Prostate gland (tissue), 2 donors: ENCODE measurements around the gene PDE4D. TPM values are rescaled to one million over a fixed set of nuclear protein-coding genes. Genes with fewer than 3 reads are reported as not detected.

ENCODE experiments used
- DNase-seq: peaks from one replicate; pipeline ENCODE4 v3.0.0-alpha.2; 2019; ENCODE audit warnings: low spot score
- H3K27ac ChIP-seq, 2 donors: fragments of 200-600 bp; sonication (generic); 2 replicates each; pipeline ENCODE4 v1.5.1; 2017 to 2019
- H3K27me3 ChIP-seq: fragments of 200-600 bp; sonication (generic); replicated peaks from 2 replicates; pipeline ENCODE4 v1.5.1; 2019; ENCODE audit not compliant: insufficient read depth
- H3K36me3 ChIP-seq, 2 donors: fragments of 200-600 bp; sonication (generic); 1 replicate in 1 of 2; 2 replicates in 1 of 2; pipeline versions ENCODE4 v1.5.1 to v1.8.1; 2017 to 2019
- H3K4me1 ChIP-seq: fragments of 200-600 bp; sonication (generic); replicated peaks from 2 replicates; pipeline ENCODE4 v1.5.1; 2019
- H3K4me3 ChIP-seq, 2 donors: fragments of 200-600 bp; sonication (generic); 2 replicates each; pipeline ENCODE4 v1.5.1; 2017 to 2019
- H3K9me3 ChIP-seq: fragments of 200-600 bp; sonication (generic); 2 replicates; pipeline ENCODE4 v1.5.1; 2017
- POLR2A ChIP-seq: fragments of 450-650 bp; IDR thresholded peaks from one replicate; pipeline ENCODE4 v1.6.1; 2016; ENCODE audit warnings: antibody characterized with exemption, mild to moderate bottlenecking
- POLR2AphosphoS5 ChIP-seq: sonication (generic); formaldehyde crosslinking; IDR thresholded peaks from one replicate; pipeline ENCODE4 v1.6.1; 2017; ENCODE audit warnings: antibody characterized with exemption
- WGBS: methylation state at CpG from one replicate; pipeline ENCODE4 v1.1.5; 2018; 5-methylcytosine and 5-hydroxymethylcytosine counted together
- intact Hi-C: fragments of 100-400 bp; cut with DNase I; formaldehyde crosslinking; loops from one replicate; pipeline ENCODE4 v1.14.2; 2022
- total RNA-seq, 2 donors: library from RNA; depleted of rRNA; stranded (reverse); fragments of >200 nt; gene quantifications; one replicate each; pipeline ENCODE4 v1.1.0, GENCODE V29; 2016
- TF ChIP-seq, protein P1 (sequence below), 4 experiments: fragments of 200-600 bp in 2 of 4; fragments of 450-650 bp in 2 of 4; sonication (generic) in 2 of 4; IDR thresholded peaks; 1 replicate in 3 of 4; 2 replicates in 1 of 4; pipeline ENCODE4 v1.5.1; 2016 to 2019; ENCODE audit warnings: antibody characterized with exemption in 4 of 4, mild to moderate bottlenecking in 2 of 4, moderate library complexity in 2 of 4

The PDE4D gene
- total RNA-seq, 2 donors from 2014 or later = 64.2 to 75.6 TPM

DNA sequence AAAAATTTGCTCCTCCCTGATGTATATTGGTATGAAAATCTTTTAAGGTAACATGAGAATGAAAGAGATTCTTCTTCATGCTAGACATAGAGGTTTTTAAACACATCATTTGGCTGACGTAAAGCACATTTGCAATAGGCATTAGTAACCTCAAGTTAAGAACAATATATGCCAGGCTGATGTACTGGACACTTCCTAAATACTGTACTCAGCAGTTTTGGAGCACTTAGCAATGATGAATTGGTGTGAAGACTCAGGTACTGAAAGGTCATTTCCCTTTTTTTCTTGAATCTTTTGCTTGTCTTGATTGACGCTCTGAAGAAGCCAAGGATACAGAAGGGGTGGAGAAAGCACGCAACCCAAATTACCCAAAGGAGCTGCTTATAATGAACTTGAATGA is 322.5 kb downstream of the PDE4D start:
- Histone ChIP-seq H3K27ac (no peak overlapping the region), H3K27me3 (no peaks in the 10 kb centered on the region), H3K36me3 (no peaks in the 10 kb centered on the region), H3K4me1 (no peaks in the 10 kb centered on the region), H3K9me3 (no peaks in the 10 kb centered on the region), H3K4me3 (no peak overlapping the region)
- no peak for TF ChIP-seq POLR2A
- TF ChIP-seq, protein P1, sequence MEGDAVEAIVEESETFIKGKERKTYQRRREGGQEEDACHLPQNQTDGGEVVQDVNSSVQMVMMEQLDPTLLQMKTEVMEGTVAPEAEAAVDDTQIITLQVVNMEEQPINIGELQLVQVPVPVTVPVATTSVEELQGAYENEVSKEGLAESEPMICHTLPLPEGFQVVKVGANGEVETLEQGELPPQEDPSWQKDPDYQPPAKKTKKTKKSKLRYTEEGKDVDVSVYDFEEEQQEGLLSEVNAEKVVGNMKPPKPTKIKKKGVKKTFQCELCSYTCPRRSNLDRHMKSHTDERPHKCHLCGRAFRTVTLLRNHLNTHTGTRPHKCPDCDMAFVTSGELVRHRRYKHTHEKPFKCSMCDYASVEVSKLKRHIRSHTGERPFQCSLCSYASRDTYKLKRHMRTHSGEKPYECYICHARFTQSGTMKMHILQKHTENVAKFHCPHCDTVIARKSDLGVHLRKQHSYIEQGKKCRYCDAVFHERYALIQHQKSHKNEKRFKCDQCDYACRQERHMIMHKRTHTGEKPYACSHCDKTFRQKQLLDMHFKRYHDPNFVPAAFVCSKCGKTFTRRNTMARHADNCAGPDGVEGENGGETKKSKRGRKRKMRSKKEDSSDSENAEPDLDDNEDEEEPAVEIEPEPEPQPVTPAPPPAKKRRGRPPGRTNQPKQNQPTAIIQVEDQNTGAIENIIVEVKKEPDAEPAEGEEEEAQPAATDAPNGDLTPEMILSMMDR (IDR thresholded peaks at IDR 0.05) = no peak
- no peak for TF ChIP-seq POLR2AphosphoS5
- intact Hi-C loops = no loop called here
- WGBS = 96% methylated on average over 3 of the region's 3 CpGs
- DNase-seq = no peak

- WGBS = 61% methylated on average over 3 of the region's 3 CpGs
- no peak for DNase-seq
- Histone ChIP-seq H3K36me3 (no peaks in the 10 kb centered on the region), H3K4me1 (no peaks in the 10 kb centered on the region), H3K4me3 (no peak overlapping the region), H3K27me3 (no peaks in the 10 kb centered on the region), H3K9me3 (no peaks in the 10 kb centered on the region), H3K27ac (no peak overlapping the region)
- intact Hi-C loops = no loop called here
- TF ChIP-seq, protein P1 (IDR thresholded peaks at IDR 0.05) = no peak
- TF ChIP-seq POLR2A (no peak), POLR2AphosphoS5 (no peak)
Observed at GRCh38 chr5:59569608-59570334, 323.8 kb downstream of the PDE4D start.

DNA sequence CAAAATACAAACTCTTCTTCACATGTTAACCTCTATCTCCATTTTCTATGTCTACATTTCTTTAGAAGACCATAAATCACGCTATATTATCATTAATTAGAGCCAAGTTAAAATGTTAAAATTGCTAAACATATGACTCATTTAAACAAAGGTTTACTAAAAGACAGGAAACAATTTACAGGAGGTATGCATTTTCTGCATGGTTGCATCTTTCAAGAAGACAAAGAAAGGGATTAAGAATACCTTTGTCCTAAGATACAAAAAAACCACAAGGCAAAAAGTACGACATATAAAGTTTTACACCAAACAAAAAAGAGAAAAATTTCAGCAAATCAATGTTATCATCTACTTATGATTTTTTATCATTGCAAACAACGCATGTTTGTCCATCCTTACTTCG is 324.4 kb downstream of the PDE4D start:
- no peaks in the 10 kb centered on the region for H3K4me1 ChIP-seq
- WGBS = 77% methylated on average over 4 of the region's 4 CpGs
- no peak overlapping the region for H3K27ac ChIP-seq
- H3K27me3 ChIP-seq = no peaks in the 10 kb centered on the region
- TF ChIP-seq, protein P1 (IDR thresholded peaks at IDR 0.05) = no peak
- no peak for TF ChIP-seq POLR2A
- no peak for TF ChIP-seq POLR2AphosphoS5
- DNase-seq = no peak
- H3K4me3 ChIP-seq = no peak overlapping the region
- no peaks in the 10 kb centered on the region for H3K36me3 ChIP-seq
- no peaks in the 10 kb centered on the region for H3K9me3 ChIP-seq
- intact Hi-C loops = no loop called here

- no peak overlapping the region for H3K27ac ChIP-seq
- intact Hi-C loops = no loop called here
- no peak for DNase-seq
- no peaks in the 10 kb centered on the region for H3K27me3 ChIP-seq
- no peaks in the 10 kb centered on the region for H3K9me3 ChIP-seq
- H3K4me3 ChIP-seq = no peak overlapping the region
- H3K4me1 ChIP-seq = no peaks in the 10 kb centered on the region
- TF ChIP-seq POLR2AphosphoS5 = no peak
- TF ChIP-seq POLR2A = no peak
- TF ChIP-seq, protein P1 (IDR thresholded peaks at IDR 0.05) = no peak
- H3K36me3 ChIP-seq = no peaks in the 10 kb centered on the region
- 93% methylated on average over 2 of the region's 2 CpGs for WGBS
Observed at GRCh38 chr5:59568161-59568560, 325.4 kb downstream of the PDE4D start.

- TF ChIP-seq POLR2AphosphoS5 = no peak
- TF ChIP-seq, protein P1 (IDR thresholded peaks at IDR 0.05) = no peak
- TF ChIP-seq POLR2A = no peak
- H3K9me3 ChIP-seq = no peaks in the 10 kb centered on the region
- WGBS = 89% methylated on average over 2 of the region's 2 CpGs
- no peaks in the 10 kb centered on the region for H3K27me3 ChIP-seq
- H3K4me3 ChIP-seq = no peak overlapping the region
- DNase-seq = no peak
- intact Hi-C loops = no loop called here
- H3K27ac ChIP-seq = no peak overlapping the region
- no peaks in the 10 kb centered on the region for H3K4me1 ChIP-seq
- no peaks in the 10 kb centered on the region for H3K36me3 ChIP-seq
Observed at GRCh38 chr5:59565551-59565950, 328.0 kb downstream of the PDE4D start.
